HFFc6 (cell line): ENCODE results near the gene GREB1. TPM values are rescaled to one million over a fixed set of nuclear protein-coding genes. Genes with fewer than 3 reads are reported as not detected.

ENCODE experiments used
- DNase-seq: peaks from one replicate; pipeline ENCODE4 v3.0.0-alpha.2; 2018
- H3K27ac Mint-ChIP-seq: 2 replicates; pipeline ENCODE4 v1.8.0; 2020; ENCODE audit warnings: mild to moderate bottlenecking, mixed read lengths
- H3K27me3 Mint-ChIP-seq: 2 replicates; pipeline ENCODE4 v1.8.0; 2021; ENCODE audit warnings: mild to moderate bottlenecking, moderate library complexity, mixed read lengths; ENCODE audit not compliant: insufficient read depth
- H3K36me3 Mint-ChIP-seq: 2 replicates; pipeline ENCODE4 v1.8.0; 2021; ENCODE audit warnings: low read depth, mixed read lengths
- H3K4me1 Mint-ChIP-seq: 2 replicates; pipeline ENCODE4 v1.8.0; 2020; ENCODE audit warnings: low read depth, mixed read lengths
- H3K4me3 Mint-ChIP-seq: 2 replicates; pipeline ENCODE4 v1.8.0; 2020; ENCODE audit warnings: mild to moderate bottlenecking, moderate library complexity, mixed read lengths
- H3K9me3 Mint-ChIP-seq: 2 replicates; pipeline ENCODE4 v1.8.0; 2020; ENCODE audit warnings: mild to moderate bottlenecking, mixed read lengths
- total RNA-seq, 6 experiments: library from RNA; stranded (reverse); fragmentation: NEBNext Ultra II Directional; extraction: Animal tissue kit (Norgen Biotek cat#: 25700); gene quantifications; 2 replicates in 1 of 6; 3 replicates in 5 of 6; pipeline ENCODE4 v1.2.3, GENCODE V29; 2021
- TF ChIP-seq, protein P1 (sequence below): fragments of 200-600 bp; sonication (generic); IDR thresholded peaks from 2 replicates; pipeline ENCODE4 v1.5.0; 2021; ENCODE audit warnings: antibody characterized with exemption, mild to moderate bottlenecking

Gene GREB1
- total RNA-seq, 6 experiments from 2014 or later: 0.07 to 0.11 (median 0.09) TPM; not detected in 3

DNA sequence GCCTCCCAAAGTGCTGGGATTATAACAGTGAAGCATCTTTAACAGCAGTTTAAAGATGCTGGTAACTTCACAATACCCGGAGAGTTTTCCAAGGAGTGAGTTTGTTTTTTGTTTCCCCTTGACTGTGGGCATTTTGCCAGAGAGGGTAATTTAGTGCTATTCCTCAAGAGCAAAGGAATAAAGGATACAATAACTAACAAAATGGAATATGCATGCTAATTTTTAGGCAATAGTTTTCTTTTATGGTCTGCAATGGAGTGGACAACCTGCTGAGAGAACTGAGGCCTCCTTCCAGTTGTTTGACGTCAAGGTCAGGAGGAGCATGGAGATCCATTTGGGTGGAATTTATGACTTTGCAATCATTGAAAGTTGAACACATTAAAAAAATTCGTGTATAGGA is 15.9 kb upstream of the GREB1 start:
- no peak for DNase-seq
- Mint-ChIP-seq H3K36me3 (no peaks in the 10 kb centered on the region), H3K4me1 (no peaks in the 10 kb centered on the region), H3K27me3 (peaks cover 47% of the 10 kb centered on the region), H3K27ac (no peak overlapping the region), H3K9me3 (no peaks in the 10 kb centered on the region; the same call in 1 of the 2 replicates), H3K4me3 (no peak overlapping the region)
- TF ChIP-seq, protein P1, sequence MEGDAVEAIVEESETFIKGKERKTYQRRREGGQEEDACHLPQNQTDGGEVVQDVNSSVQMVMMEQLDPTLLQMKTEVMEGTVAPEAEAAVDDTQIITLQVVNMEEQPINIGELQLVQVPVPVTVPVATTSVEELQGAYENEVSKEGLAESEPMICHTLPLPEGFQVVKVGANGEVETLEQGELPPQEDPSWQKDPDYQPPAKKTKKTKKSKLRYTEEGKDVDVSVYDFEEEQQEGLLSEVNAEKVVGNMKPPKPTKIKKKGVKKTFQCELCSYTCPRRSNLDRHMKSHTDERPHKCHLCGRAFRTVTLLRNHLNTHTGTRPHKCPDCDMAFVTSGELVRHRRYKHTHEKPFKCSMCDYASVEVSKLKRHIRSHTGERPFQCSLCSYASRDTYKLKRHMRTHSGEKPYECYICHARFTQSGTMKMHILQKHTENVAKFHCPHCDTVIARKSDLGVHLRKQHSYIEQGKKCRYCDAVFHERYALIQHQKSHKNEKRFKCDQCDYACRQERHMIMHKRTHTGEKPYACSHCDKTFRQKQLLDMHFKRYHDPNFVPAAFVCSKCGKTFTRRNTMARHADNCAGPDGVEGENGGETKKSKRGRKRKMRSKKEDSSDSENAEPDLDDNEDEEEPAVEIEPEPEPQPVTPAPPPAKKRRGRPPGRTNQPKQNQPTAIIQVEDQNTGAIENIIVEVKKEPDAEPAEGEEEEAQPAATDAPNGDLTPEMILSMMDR: no peak

DNA sequence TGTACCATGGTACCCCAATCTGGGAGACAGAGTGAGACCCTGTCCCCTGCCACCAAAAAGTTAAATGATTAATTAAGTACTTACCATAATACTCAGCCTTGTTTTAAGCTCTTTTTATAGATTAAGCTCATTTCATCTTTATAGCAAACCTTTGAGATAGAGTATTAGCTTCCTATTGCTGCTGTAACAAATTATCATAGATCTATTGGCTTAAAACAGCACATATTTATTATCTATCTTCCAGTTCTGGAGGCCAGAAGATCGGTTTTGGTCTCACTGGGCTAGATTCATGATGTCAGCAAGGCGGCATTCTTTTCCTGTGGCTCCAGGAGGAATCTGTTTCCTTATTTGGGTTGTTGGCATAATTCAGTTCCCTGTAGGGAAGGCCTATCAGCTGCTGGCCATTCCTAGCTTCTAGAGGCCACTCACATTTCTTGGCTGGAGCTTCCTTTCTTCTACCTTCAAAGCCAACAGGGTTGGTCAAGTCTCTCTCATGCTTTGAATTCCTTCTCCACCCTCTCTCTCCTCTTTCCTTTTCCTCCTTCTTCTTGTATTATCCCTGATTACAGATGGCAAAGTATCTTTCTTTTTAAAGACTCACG is 13.7 kb upstream of the GREB1 start:
- Mint-ChIP-seq H3K36me3 (no peaks in the 10 kb centered on the region), H3K9me3 (no peaks in the 10 kb centered on the region; the same call in 1 of the 2 replicates), H3K27ac (no peak overlapping the region), H3K4me1 (no peaks in the 10 kb centered on the region), H3K4me3 (no peak overlapping the region), H3K27me3 (peaks cover 43% of the 10 kb centered on the region)
- TF ChIP-seq, protein P1: no peak
- no peak for DNase-seq

DNA sequence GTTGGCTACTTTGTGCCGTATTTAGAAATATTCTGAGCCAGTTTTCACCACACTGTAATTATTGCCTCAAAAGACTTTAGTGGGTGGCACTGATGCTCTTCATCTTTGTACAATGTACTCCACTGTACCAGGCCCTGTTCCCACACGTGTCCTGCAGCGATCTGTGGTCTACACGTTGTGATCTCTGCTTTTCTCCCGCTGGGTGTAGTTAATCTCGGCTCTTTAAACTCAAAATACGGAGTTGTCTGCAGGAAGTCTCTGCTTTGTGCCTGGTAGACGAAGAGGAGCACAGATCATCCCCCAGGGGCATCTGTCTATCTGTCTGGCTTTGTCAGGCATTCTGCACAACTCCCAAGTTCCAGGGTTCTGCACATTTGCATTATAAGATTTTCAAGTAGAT is 12.1 kb upstream of the GREB1 start:
- no peak for DNase-seq
- H3K27ac Mint-ChIP-seq: no peak overlapping the region
- H3K27me3 Mint-ChIP-seq: peaks cover 30% of the 10 kb centered on the region
- H3K9me3 Mint-ChIP-seq: peaks cover under 1% of the 10 kb centered on the region; the same call in 1 of the 2 replicates
- H3K4me3 Mint-ChIP-seq: no peak overlapping the region
- H3K36me3 Mint-ChIP-seq: no peaks in the 10 kb centered on the region
- TF ChIP-seq, protein P1: no peak
- no peaks in the 10 kb centered on the region for H3K4me1 Mint-ChIP-seq

DNA sequence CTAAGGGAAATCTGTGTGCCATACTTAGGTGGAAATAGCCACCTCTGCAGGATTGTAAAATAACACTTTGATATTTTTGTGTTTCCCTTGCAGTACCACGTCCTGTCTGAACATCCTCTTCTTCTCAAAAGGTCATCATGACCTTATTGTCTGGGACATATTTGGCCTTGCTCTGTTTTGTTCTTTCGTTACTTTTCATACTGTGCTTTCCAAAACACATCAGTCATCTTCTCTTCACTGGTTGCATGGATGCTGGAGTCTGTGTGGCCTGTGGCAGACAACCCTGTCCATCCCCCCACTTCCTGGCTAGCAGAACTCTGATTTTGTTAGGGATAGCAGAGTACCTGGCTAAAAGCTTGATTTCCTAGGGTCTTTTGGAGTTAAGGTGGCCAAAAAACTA is 9.4 kb upstream of the GREB1 start:
- no peaks in the 10 kb centered on the region for H3K36me3 Mint-ChIP-seq

DNA sequence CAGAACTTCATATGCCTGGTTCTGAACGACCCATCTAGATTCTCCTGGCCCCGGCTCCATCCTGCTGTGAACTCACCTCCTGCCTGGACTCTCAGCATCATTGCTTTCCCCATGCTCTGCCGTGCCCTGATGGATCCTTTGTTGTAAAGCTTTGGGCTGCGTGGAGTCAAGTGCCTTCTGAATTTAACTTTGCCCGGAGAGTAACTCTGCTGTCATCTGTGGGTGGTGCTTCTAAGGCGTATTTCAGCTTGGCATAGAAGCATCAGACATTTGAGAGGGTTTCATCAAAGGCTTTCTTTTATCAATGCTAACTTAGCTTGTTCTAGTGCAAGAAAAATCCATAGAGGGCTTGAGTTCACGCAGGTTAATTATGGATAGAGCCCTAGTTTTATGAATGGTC is 8.1 kb upstream of the GREB1 start:
- H3K9me3 Mint-ChIP-seq: peaks cover 4% of the 10 kb centered on the region; the same call in 1 of the 2 replicates
- no peak for DNase-seq
- H3K4me3 Mint-ChIP-seq: no peak overlapping the region
- H3K27ac Mint-ChIP-seq: no peak overlapping the region
- TF ChIP-seq, protein P1: no peak
- no peaks in the 10 kb centered on the region for H3K4me1 Mint-ChIP-seq
- H3K36me3 Mint-ChIP-seq: no peaks in the 10 kb centered on the region
- H3K27me3 Mint-ChIP-seq: peaks cover 22% of the 10 kb centered on the region

More for the DNA sequence above, 9.4 kb upstream of the GREB1 start:
- Mint-ChIP-seq H3K4me1 (no peaks in the 10 kb centered on the region), H3K27me3 (peaks cover 28% of the 10 kb centered on the region), H3K27ac (no peak overlapping the region), H3K4me3 (no peak overlapping the region), H3K9me3 (peaks cover 4% of the 10 kb centered on the region; the same call in 1 of the 2 replicates)
- TF ChIP-seq, protein P1: no peak
- DNase-seq: no peak
